Activated CD8-positive, alpha-beta T cell treated with anti-CD3 and anti-CD28 coated beads, Interleukin-2, amount 10 ng/mL, durations not matched to agents 7 days and 5 days (primary cell): Measurements from ENCODE around the gene LONRF3. TPM values are rescaled to one million over a fixed set of nuclear protein-coding genes. Genes with fewer than 3 reads are reported as not detected.

Source experiments
- ATAC-seq: fragments of 150-1000 bp; cut with Tn5 transposase; one replicate; pipeline ENCODE4 v1.10.0; 2021; ENCODE audit warnings: moderate library complexity
- CTCF ChIA-PET: fragments of 350-600 bp; sonication (Branson Sonifier 250); formaldehyde crosslinking; loops from one replicate; lab custom pipeline; 2021; ENCODE audit warnings: antibody characterized with exemption; lab: Charles Lee
- POLR2A ChIA-PET: fragments of 350-600 bp; sonication (Branson Sonifier 250); formaldehyde crosslinking; loops from one replicate; lab custom pipeline; 2021; ENCODE audit warnings: antibody characterized with exemption; lab: Charles Lee
- DNase-seq: peaks from one replicate; pipeline ENCODE4 v3.0.0-alpha.2; 2020
- H3K27ac Mint-ChIP-seq: one replicate; pipeline ENCODE4 v1.8.0; 2021; ENCODE audit warnings: mild to moderate bottlenecking, mixed read lengths
- H3K27me3 Mint-ChIP-seq: one replicate; pipeline ENCODE4 v1.8.0; 2021; ENCODE audit warnings: low read depth, mixed read lengths
- H3K36me3 Mint-ChIP-seq: one replicate; pipeline ENCODE4 v1.8.0; 2021; ENCODE audit warnings: low read depth, mixed read lengths
- H3K4me1 Mint-ChIP-seq: one replicate; pipeline ENCODE4 v1.8.0; 2021; ENCODE audit warnings: low read depth, mixed read lengths
- H3K4me3 Mint-ChIP-seq: one replicate; pipeline ENCODE4 v1.8.0; 2021; ENCODE audit warnings: mild to moderate bottlenecking, mixed read lengths
- H3K9me3 Mint-ChIP-seq: one replicate; pipeline ENCODE4 v1.8.0; 2022; ENCODE audit warnings: mixed read lengths; ENCODE audit not compliant: insufficient read depth
- total RNA-seq, 2 experiments: library from RNA; stranded (reverse); gene quantifications; one replicate each; pipeline ENCODE4 v1.2.3, GENCODE V29; 2021

Gene LONRF3
- under 1 TPM; 0.23 to 0.26 TPM for total RNA-seq

DNA sequence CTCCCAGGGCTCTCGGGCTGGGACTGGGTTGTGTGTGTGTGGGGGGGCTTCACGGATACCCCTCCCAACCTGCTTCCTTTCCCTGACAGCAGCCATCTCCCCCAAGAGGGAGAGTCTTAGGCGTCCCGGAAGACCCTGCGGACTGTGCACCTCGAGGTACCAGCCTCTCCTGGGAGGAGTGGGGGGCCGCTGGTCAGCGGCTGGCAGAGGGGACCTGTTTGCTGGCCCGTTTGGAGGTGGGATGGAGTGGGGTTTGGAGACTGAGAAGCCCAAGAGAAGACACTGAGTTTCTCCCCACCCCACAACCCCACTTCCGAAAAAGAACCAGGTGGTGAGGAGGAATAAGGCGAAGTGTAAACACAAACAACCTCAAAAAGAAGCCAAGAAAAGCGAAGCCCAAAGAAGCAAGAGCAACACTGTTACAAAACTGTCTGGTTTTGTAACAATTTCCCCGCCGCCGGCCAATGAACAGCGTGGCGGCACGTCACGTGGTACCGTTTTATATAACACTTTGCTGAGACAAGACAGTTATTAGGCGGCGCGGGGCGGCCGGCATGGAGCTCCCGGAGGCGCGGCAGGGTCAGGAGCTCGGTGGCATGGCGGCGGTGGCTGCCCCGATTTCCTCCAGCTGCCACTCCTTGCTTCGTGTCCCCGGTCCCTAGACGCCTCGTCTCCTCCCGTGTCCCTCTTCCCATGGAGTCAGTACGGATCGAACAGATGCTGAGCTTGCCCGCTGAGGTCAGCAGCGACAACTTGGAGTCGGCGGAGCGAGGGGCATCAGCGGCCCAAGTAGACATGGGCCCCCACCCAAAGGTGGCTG is at the start of gene LONRF3:
Gene LONRF3 (plus strand): TSS at position 531 of the 820 bp plus-strand sequence. CDS start 163 bp downstream, at position 694.
- Mint-ChIP-seq H3K4me1 (peaks cover 13% of the 10 kb centered on the region), H3K9me3 (no peaks in the 10 kb centered on the region), H3K27ac (peak within 1 kb of the TSS; percentile 77), H3K4me3 (peak within 1 kb of the TSS; percentile 70), H3K36me3 (no peaks in the 10 kb centered on the region), H3K27me3 (peaks cover 38% of the 10 kb centered on the region)
- ATAC-seq (peak; percentile 38), DNase-seq (peak; percentile 42)
- ChIA-PET POLR2A (no interaction called here), CTCF (no interaction called here)

DNA sequence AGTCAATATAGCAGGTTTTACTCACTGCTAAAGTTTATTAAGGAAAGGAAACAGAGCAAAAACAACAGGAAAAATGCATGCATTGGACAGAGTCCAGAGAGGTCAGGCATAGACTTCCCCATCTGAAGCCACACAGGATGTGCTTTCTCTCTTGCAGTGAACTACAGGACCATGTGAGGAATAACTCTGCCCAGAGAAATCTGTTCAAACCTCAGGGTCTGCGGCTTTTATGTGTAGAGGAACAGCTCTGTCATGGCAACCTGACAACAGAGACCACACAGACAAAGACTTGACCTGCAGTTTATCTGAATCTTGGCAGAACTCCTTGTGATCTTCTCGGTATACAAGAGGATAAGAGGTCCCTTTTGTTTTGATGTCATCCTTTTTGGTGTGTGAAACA is 46.3 kb upstream of the LONRF3 start:
- ATAC-seq (no peak), DNase-seq (no peak)
- H3K36me3 Mint-ChIP-seq, result no peaks in the 10 kb centered on the region
- ChIA-PET CTCF (no interaction called here), POLR2A (no interaction called here)
- H3K9me3 Mint-ChIP-seq, result no peaks in the 10 kb centered on the region
- no peaks in the 10 kb centered on the region for H3K4me1 Mint-ChIP-seq
- no peak overlapping the region for H3K4me3 Mint-ChIP-seq
- H3K27me3 Mint-ChIP-seq, result no peaks in the 10 kb centered on the region
- no peak overlapping the region for H3K27ac Mint-ChIP-seq

DNA sequence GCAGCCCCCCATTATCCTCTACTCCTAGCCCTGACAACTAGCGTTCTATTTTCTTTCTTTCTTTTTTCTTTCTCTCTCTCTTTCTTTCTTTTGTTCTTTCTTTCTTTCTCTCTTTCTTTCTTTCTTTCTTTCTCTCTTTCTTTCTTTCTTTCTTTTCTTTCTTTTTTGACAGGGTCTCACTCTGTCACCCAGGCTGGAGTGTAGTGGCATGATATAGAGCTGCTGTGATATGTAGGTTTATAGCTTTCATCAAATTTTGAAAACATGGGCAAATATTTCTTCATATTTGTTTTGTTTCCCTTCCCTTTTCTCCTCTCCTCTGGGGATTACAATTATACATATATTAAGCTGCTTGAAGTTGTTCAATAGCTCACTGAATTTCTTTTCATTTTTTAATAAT is 39.1 kb upstream of the LONRF3 start:
- no peak overlapping the region for H3K4me3 Mint-ChIP-seq
- no peak for ATAC-seq
- ChIA-PET CTCF (no interaction called here), POLR2A (no interaction called here)
- no peaks in the 10 kb centered on the region for H3K4me1 Mint-ChIP-seq
- H3K9me3 Mint-ChIP-seq, result no peaks in the 10 kb centered on the region
- DNase-seq, result no peak
- H3K27me3 Mint-ChIP-seq, result no peaks in the 10 kb centered on the region
- no peaks in the 10 kb centered on the region for H3K36me3 Mint-ChIP-seq
- no peak overlapping the region for H3K27ac Mint-ChIP-seq

DNA sequence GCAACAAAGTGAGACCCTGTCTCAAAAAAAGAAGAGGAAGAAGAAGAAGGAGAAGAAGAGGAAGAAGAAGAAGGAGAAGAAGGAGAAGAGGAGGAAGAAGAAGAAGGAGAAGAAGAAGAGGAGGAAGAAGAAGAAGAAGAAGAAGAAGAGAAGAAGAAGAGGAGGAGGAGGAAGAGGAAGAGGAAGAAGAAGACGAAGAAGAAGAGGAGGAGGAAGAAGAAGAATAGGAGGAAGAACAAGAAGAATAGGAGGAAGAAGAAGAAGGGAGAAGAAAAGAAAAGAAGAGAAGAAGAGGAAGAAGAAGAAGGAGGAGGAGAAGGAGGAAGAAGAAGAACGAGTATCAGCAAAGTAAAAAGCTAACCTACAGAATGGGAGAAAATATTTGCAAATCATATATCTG is 33.3 kb upstream of the LONRF3 start:
- H3K4me3 Mint-ChIP-seq, result no peak overlapping the region

DNA sequence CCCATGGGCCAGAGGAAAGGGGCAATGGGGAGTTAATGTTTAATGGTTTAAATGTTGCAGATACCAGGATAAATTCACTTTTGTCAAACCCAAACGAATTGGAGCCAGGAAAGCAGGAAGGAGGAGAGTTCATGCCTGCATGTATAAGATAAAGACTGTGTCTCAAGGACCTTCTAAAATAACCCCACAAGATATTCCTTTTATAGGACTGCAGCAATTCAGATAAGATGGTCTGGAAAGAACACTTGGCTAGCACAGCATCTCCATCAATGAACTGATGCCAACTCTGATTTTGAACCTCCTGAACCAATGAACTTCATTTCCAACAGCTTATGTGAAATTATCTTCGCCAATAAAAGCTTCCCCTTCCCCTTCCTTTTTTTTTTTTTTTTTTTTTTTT is 31.3 kb upstream of the LONRF3 start:
- CTCF ChIA-PET, result no interaction called here
- POLR2A ChIA-PET, result no interaction called here
- no peaks in the 10 kb centered on the region for H3K27me3 Mint-ChIP-seq
- H3K9me3 Mint-ChIP-seq, result no peaks in the 10 kb centered on the region
- DNase-seq (no peak), ATAC-seq (no peak)
- no peaks in the 10 kb centered on the region for H3K36me3 Mint-ChIP-seq
- H3K4me1 Mint-ChIP-seq, result no peaks in the 10 kb centered on the region
- no peak overlapping the region for H3K4me3 Mint-ChIP-seq
- no peak overlapping the region for H3K27ac Mint-ChIP-seq

More for the DNA sequence above, 33.3 kb upstream of the LONRF3 start:
- Mint-ChIP-seq H3K4me1 (no peaks in the 10 kb centered on the region), H3K27ac (no peak overlapping the region), H3K9me3 (no peaks in the 10 kb centered on the region), H3K36me3 (no peaks in the 10 kb centered on the region), H3K27me3 (no peaks in the 10 kb centered on the region)
- no peak for ATAC-seq
- POLR2A ChIA-PET, result no interaction called here
- CTCF ChIA-PET, result no interaction called here
- DNase-seq, result no peak

DNA sequence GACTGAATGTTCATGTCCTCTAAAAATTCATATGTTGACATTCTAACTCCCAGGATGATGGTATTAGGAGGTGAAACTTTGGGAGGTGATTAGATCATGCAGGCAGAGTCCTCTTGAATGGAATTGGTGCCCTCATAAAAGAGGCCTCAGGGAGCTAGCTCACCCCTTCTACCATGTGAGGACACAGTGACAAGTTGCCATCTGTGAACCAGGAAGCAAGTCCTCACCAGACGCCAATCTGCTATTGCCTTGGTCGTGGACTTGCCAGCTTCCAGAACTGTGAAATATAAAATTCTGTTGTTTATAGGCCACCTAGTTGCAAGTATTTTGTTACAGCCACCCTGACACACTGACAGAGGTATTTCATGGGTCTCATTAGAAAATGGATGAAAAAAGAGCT is 28.5 kb upstream of the LONRF3 start:
- H3K27ac Mint-ChIP-seq, result no peak overlapping the region
- no peak overlapping the region for H3K4me3 Mint-ChIP-seq
- ChIA-PET CTCF (no interaction called here), POLR2A (no interaction called here)
- no peak for ATAC-seq
- no peak for DNase-seq
- H3K9me3 Mint-ChIP-seq, result no peaks in the 10 kb centered on the region
- no peaks in the 10 kb centered on the region for H3K36me3 Mint-ChIP-seq
- no peaks in the 10 kb centered on the region for H3K4me1 Mint-ChIP-seq
- no peaks in the 10 kb centered on the region for H3K27me3 Mint-ChIP-seq

DNA sequence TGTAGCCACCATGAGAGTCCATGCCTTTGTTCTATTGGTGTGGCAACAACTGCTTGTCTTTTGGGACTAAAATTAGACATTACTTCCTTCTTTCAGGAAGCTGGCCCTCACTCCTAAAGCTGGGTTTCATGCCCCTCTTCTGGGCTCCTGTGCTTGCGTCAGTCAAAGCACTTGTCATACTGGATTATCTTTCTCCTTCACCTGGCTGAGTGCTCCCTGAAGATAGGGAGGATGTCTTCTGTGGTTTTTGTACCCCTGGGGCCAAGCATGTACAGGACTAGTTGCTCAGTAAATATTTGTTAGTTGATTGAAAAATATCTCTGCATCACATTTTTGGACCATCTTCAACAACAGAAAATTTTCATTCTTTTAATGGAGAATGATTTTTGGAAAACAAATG is 26.1 kb upstream of the LONRF3 start:
- CTCF ChIA-PET, result no interaction called here
- no peak for ATAC-seq
- no peak overlapping the region for H3K4me3 Mint-ChIP-seq
- H3K27ac Mint-ChIP-seq, result no peak overlapping the region
- DNase-seq, result no peak
- H3K9me3 Mint-ChIP-seq, result no peaks in the 10 kb centered on the region
- POLR2A ChIA-PET, result no interaction called here
- H3K4me1 Mint-ChIP-seq, result no peaks in the 10 kb centered on the region
- no peaks in the 10 kb centered on the region for H3K36me3 Mint-ChIP-seq
- no peaks in the 10 kb centered on the region for H3K27me3 Mint-ChIP-seq

DNA sequence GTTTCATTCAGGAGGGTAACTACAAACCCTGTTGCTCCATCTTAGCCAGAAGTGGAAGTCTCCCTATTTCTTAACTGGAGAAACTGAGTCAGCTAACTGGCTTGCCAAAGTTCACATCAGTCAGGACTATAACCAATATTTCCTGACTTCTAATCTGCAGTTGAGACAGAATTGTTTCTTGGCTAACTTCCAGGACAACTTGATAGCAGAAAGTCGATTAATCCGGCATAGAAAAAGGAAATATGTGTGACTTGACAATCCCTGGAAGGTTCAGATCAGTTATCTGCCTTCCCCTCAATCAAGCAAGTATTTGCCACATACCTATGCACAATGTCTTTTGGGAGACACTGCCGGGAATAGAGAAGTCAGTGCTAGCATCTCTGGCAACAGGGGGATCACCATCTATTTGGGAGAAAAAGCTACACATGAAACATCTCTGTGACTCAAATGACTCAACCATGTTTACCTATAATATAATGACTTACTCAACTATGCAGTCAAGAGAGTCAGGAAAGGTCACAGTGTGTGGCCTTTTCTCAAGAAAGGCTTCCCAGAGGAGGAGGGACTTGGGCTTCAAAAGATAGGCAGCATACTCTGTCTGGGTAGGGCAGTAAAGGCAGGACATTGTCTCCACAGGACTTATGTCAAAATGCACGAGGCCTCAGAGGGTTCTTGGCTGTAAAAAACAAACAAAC is 12.4 kb upstream of the LONRF3 start:
- Mint-ChIP-seq H3K36me3 (no peaks in the 10 kb centered on the region), H3K4me1 (no peaks in the 10 kb centered on the region), H3K4me3 (no peak overlapping the region), H3K27ac (no peak overlapping the region), H3K9me3 (no peaks in the 10 kb centered on the region), H3K27me3 (peaks cover 4% of the 10 kb centered on the region)
- ChIA-PET POLR2A (no interaction called here), CTCF (no interaction called here)
- ATAC-seq (no peak), DNase-seq (no peak)

DNA sequence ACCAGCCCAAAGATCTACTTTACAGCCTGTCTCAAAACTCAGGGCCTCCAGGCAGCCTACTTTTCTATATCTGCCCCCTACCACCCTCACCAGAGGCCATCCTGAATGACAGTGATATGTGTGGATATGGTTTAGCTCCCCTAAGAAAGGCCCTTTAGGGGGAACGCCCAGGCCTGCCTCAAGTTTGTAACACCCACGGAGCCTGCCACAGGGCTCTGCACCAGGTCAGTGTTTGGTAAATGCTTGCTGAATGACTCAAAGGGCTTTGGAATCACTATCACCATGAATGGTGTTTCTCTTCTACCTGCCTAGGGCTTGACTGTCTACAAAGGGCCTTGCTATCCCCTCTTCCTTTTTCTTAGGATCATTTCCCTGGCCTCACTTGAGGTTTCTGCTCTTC is 11.3 kb upstream of the LONRF3 start:
- no peak overlapping the region for H3K4me3 Mint-ChIP-seq
- no peaks in the 10 kb centered on the region for H3K9me3 Mint-ChIP-seq
- DNase-seq, result no peak
- H3K27me3 Mint-ChIP-seq, result peaks cover 4% of the 10 kb centered on the region
- no peak for ATAC-seq
- ChIA-PET CTCF (no interaction called here), POLR2A (no interaction called here)
- H3K4me1 Mint-ChIP-seq, result no peaks in the 10 kb centered on the region
- no peaks in the 10 kb centered on the region for H3K36me3 Mint-ChIP-seq
- H3K27ac Mint-ChIP-seq, result no peak overlapping the region

DNA sequence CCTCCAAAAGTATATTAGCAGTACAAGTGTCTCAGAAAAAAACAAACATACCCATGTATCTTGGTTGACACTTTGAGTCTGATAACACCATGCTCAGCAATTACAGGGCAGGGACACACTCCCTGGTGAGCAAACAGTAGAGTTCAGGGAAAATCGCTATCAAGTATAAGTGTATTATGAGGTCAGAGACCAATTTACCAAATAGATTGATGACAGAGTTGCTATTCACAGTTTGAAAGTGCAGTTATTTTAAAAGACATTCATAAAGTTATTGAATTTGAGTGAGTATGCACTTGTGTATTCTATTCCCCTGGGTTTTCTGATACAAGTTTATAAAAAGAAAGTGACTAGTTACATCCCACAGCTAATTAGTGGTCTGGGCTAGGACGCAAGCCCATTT is 10.2 kb upstream of the LONRF3 start:
- Mint-ChIP-seq H3K27ac (no peak overlapping the region), H3K4me3 (no peak overlapping the region), H3K36me3 (no peaks in the 10 kb centered on the region), H3K4me1 (no peaks in the 10 kb centered on the region), H3K27me3 (peaks cover 6% of the 10 kb centered on the region), H3K9me3 (no peaks in the 10 kb centered on the region)
- POLR2A ChIA-PET, result no interaction called here
- no peak for DNase-seq
- no peak for ATAC-seq
- CTCF ChIA-PET, result no interaction called here

DNA sequence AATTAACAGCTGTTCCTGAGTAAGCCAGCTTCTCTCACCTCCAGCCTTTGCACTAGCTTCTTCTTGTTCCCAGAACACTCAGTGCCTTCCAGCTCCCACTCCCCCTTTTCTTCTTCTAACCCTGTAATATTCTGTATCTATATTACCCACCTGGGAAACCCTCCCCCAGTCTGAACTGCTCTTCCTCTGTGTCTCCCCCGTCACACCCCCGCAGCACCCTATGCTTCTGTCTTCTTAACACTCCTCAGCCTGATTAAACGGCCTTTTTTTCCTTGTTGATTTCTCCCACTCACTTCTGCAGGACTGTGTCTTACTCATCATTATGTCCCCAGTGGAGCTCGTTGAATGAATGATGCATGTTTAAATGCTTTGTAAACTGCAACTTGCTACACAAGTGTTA is 9.0 kb upstream of the LONRF3 start:
- H3K27me3 Mint-ChIP-seq, result peaks cover 10% of the 10 kb centered on the region
- H3K9me3 Mint-ChIP-seq, result no peaks in the 10 kb centered on the region
- ATAC-seq, result no peak
- no peaks in the 10 kb centered on the region for H3K36me3 Mint-ChIP-seq
- DNase-seq, result no peak
- H3K4me1 Mint-ChIP-seq, result no peaks in the 10 kb centered on the region
- no peak overlapping the region for H3K27ac Mint-ChIP-seq
- no peak overlapping the region for H3K4me3 Mint-ChIP-seq
- ChIA-PET CTCF (no interaction called here), POLR2A (no interaction called here)

DNA sequence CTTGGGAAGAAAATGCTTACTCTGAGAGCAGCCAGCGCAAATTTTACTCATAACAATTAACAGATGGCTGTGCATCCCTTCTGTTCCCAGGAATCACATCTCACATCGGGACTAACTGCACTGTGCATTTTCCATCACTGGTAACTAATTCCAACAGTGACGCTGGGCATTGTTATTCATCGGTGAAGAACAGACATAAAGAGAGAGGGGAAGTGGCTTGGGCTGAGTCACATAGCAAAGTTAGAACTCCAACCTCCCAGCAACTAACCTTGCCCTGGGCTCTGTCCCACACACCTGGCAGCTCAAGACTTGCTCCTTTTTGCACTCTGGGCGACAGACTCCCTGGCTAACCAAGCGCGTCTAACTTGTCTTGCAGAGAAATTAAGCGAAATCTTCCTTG is 6.4 kb upstream of the LONRF3 start:
- POLR2A ChIA-PET, result no interaction called here
- CTCF ChIA-PET, result no interaction called here
- no peak for ATAC-seq

More for the DNA sequence above, 6.4 kb upstream of the LONRF3 start:
- no peak for DNase-seq
- no peaks in the 10 kb centered on the region for H3K36me3 Mint-ChIP-seq
- no peak overlapping the region for H3K4me3 Mint-ChIP-seq
- H3K4me1 Mint-ChIP-seq, result no peaks in the 10 kb centered on the region
- peaks cover 23% of the 10 kb centered on the region for H3K27me3 Mint-ChIP-seq
- H3K9me3 Mint-ChIP-seq, result no peaks in the 10 kb centered on the region
- no peak overlapping the region for H3K27ac Mint-ChIP-seq
